ENCODE measurements around the gene FRMPD1.
A peak's percentile ranks its signal among the peaks of the same experiment; 100 is the strongest.
"Not testable (repeated sequence)": the region's sequence is repeated elsewhere in the genome, so short reads cannot be mapped to it uniquely, and the experiment has no call there.

FRMPD1 gene, protein sequence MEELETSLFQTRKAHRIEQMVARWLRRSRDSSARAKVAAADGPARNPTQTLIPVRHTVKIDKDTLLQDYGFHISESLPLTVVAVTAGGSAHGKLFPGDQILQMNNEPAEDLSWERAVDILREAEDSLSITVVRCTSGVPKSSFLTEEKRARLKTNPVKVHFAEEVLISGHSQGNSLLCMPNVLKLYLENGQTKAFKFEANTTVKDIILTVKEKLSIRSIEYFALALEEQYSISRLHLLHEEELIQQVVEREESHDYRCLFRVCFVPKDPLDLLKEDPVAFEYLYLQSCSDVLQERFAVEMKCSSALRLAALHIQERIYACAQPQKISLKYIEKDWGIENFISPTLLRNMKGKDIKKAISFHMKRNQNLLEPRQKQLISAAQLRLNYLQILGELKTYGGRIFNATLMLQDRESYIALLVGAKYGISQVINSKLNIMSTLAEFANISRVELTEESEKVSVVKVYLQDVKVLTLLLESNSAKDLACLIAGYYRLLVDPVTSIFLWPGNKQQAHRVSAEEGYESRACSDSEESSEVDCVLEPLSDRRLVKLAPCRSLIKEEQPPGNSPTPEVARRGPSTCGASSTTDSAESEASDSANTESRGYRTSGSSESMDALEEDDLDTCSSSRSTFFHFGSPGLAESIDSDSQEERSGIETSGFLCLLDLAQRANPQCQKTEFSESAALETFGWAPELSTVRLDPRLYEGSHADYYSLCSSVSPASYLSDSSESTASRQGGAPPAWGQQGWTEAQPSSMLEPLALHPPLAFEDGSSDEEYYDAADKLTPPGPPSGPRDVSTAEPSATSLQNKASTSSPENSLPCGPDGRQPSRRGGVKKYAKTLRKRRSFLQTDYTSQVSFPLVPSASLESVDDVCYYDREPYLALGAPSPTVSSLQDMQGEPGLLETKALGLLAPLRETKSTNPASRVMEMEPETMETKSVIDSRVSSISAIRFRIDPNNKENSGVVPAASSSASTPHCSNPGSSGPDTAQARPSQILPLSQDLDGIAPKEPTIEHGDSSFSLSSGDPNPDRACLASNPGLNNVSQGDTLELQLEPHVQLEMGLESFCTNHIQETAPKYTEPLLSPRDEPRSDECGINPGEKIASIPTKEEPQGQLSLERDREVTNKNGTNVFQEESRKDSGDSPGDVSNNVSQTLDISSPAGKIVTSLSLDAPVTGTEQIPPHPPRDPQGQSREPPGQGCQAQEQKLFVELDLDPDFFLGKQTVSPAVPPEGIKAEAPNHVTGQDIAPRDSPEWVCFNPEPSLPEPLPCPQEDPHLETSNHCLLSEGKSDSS (N-terminal part only)

DNA sequence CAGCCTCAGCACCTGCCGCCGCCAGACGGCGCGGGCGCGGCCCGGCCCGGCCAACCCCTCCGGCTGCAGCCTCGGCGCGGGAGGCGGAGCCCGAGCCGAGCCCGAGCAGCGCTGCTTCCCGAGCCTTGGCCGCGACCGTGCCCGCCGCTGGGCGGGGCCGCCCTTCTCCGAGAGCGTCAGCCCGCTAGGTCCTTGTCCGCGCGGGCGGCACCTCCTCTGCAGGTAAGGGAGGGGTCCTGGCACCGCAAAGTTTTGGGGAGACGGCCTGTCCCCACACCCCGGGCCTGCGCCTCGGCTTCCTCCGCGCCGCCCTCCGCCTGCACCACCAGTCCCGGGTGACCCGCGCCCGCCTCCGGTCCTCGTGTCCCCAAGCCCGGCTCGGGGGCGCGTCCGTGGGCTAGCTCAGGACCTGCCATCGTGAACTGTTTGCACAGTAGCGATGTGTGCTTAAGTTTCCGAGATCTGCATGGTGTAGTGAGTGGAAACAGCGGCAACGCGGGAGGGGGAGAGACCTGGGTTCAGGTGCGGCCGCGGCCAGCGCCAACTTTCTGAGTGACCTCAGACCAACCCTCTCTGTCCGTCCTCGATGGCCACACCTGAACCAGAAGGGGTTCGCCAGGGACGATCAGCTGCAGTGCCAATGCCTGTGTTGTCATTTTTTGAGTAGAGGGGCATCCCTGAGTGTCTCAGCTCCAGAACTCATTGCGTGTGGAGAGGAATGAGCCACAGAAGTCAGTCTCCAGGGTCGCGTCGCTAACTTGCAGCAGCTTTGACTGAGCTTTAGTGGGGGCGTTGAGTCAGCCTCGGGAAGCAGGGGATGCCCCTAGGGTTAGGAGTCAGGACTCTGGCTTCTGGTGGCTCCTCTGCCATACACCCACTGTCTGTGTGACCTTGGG is at the start of gene FRMPD1:
Gene FRMPD1 (plus strand): TSS at position 82 of the 896 bp plus-strand sequence. CDS start 41,688 bp downstream, outside the sequence.
- DNase-seq (ENCODE audit: low read depth, low spot score) = no peak

DNA sequence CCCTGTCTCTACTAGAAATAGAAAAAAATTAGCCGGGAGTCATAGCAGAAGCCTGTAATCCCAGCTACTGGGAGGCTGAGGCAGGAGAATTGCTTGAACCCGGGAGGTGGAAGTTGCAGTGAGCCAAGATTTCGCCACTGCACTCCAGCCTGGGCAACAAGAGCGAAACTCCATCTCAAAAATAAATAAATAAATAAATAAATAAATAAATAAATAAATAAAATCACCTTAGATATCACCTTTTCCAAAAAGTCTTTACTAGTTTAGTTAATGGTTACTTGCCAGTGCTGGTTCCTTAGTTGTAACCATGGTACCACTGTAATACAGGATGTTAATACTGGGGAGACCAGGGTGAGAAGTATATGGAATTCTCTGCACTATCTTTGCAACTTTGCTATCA is 48.7 kb upstream of the FRMPD1 start:
- not testable (repeated sequence) for H3K27ac ChIP-seq (ENCODE audit: low read length); H3K36me3 ChIP-seq (ENCODE audit: control insufficient read depth, insufficient read depth, low read length); H3K4me3 ChIP-seq (ENCODE audit: low read length); H3K27me3 ChIP-seq (ENCODE audit: control insufficient read depth, insufficient read depth, low read length); DNase-seq (ENCODE audit: low read depth, low spot score); H3K9me3 ChIP-seq (ENCODE audit: control insufficient read depth, insufficient read depth, low read length); H3K4me1 ChIP-seq (ENCODE audit: control insufficient read depth, insufficient read depth, low read length)
- WGBS (ENCODE audit: insufficient coverage, insufficient read length) = no CpG with 5 or more reads among the region's 4 CpGs

More for the DNA sequence above, at the start of gene FRMPD1:
- Histone ChIP-seq H3K4me3 (ENCODE audit: low read length) (peak within 1 kb of the TSS; percentile 65; the same call in 1 of the 2 replicates), H3K9me3 (ENCODE audit: control insufficient read depth, insufficient read depth, low read length) (no peaks in the 10 kb centered on the region), H3K27me3 (ENCODE audit: control insufficient read depth, insufficient read depth, low read length) (peaks cover 27% of the 10 kb centered on the region), H3K36me3 (ENCODE audit: control insufficient read depth, insufficient read depth, low read length) (no peaks in the 10 kb centered on the region), H3K27ac (ENCODE audit: low read length) (no peak within 1 kb of the TSS), H3K4me1 (ENCODE audit: control insufficient read depth, insufficient read depth, low read length) (peaks cover 3% of the 10 kb centered on the region; the same call in 1 of the 2 replicates)
- WGBS (ENCODE audit: insufficient coverage, insufficient read length) = no CpG with 5 or more reads among the region's 73 CpGs

DNA sequence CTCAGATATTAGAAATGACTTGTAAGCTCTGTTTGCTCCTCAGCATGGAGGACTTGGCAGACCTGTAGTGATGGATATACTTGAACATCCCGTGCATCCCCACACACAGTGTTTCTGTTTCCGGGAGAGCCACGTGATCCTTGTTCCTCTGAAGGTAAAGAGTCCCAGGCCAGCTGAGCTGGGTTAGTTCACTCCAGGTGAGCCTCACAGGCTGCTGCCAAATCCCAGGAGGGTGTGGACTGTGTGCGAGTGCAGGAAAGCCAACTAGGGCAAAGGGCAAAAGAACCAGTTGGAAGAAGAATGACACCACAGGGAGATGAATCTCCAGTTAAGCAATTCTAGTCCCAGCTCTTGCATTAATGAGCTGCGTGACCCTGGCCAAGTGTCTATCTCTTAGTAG is 47.9 kb upstream of the FRMPD1 start:
- H3K4me3 ChIP-seq (ENCODE audit: low read length) = no peak overlapping the region
- H3K9me3 ChIP-seq (ENCODE audit: control insufficient read depth, insufficient read depth, low read length) = no peaks in the 10 kb centered on the region
- DNase-seq (ENCODE audit: low read depth, low spot score) = no peak
- H3K4me1 ChIP-seq (ENCODE audit: control insufficient read depth, insufficient read depth, low read length) = no peaks in the 10 kb centered on the region
- 0 out of 2 replicates have a peak, but pooled peaks cover 1% of the 10 kb centered on the region for H3K27me3 ChIP-seq (ENCODE audit: control insufficient read depth, insufficient read depth, low read length)
- H3K27ac ChIP-seq (ENCODE audit: low read length) = no peak overlapping the region
- H3K36me3 ChIP-seq (ENCODE audit: control insufficient read depth, insufficient read depth, low read length) = no peaks in the 10 kb centered on the region
- no CpG with 5 or more reads among the region's 5 CpGs for WGBS (ENCODE audit: insufficient coverage, insufficient read length)

DNA sequence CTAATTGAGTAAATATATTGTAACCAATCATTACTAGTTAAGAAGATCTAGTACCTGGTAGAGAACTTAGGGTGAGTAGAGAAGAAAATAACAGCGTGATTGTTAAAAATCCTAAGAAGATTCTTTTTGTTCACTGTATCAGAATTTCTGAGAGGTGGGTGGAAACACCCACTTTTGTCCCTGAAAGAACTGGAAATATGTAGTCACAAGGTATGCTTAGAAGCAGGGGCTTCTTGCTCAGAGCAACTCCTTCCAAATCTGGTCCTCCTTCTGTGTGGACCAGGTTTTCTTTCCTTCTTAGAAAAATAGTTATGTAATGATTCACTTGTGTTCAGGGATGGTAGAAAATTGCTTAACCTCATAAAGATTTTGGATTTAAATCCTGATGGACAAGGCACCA is 46.5 kb upstream of the FRMPD1 start:
- H3K27ac ChIP-seq (ENCODE audit: low read length) = no peak overlapping the region
- no peaks in the 10 kb centered on the region for H3K4me1 ChIP-seq (ENCODE audit: control insufficient read depth, insufficient read depth, low read length)
- DNase-seq (ENCODE audit: low read depth, low spot score) = no peak
- H3K4me3 ChIP-seq (ENCODE audit: low read length) = no peak overlapping the region
- H3K36me3 ChIP-seq (ENCODE audit: control insufficient read depth, insufficient read depth, low read length) = no peaks in the 10 kb centered on the region
- WGBS (ENCODE audit: insufficient coverage, insufficient read length) = no CpG with 5 or more reads among the region's 1 CpG
- no peaks in the 10 kb centered on the region for H3K9me3 ChIP-seq (ENCODE audit: control insufficient read depth, insufficient read depth, low read length)
- 0 out of 2 replicates have a peak, but pooled peaks cover 1% of the 10 kb centered on the region for H3K27me3 ChIP-seq (ENCODE audit: control insufficient read depth, insufficient read depth, low read length)

DNA sequence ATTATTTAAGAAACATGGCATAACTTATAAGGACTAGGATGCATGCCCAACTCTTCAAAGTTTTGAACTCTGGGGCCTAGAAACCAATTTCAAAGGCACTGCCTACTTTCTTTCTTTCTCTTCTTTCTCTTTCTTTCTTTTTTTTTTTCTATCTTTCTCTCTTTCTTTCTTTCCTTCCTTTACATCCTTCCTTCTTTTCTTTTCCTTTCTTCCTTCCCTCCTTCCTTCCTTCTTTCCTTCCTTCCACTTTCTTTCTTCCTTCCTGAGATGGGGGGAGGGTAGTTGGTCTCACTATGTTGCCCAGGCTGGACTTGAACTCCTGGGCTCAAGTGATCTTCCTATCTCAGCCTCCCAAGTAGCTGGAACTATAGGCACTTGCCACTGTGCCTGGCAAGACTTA is 42.5 kb upstream of the FRMPD1 start:
- Histone ChIP-seq H3K36me3 (ENCODE audit: control insufficient read depth, insufficient read depth, low read length) (no peaks in the 10 kb centered on the region), H3K27ac (ENCODE audit: low read length) (no peak overlapping the region), H3K4me1 (ENCODE audit: control insufficient read depth, insufficient read depth, low read length) (no peaks in the 10 kb centered on the region), H3K27me3 (ENCODE audit: control insufficient read depth, insufficient read depth, low read length) (0 out of 2 replicates have a peak, but pooled peaks cover 1% of the 10 kb centered on the region), H3K4me3 (ENCODE audit: low read length) (no peak overlapping the region), H3K9me3 (ENCODE audit: control insufficient read depth, insufficient read depth, low read length) (no peaks in the 10 kb centered on the region)
- DNase-seq (ENCODE audit: low read depth, low spot score) = no peak

DNA sequence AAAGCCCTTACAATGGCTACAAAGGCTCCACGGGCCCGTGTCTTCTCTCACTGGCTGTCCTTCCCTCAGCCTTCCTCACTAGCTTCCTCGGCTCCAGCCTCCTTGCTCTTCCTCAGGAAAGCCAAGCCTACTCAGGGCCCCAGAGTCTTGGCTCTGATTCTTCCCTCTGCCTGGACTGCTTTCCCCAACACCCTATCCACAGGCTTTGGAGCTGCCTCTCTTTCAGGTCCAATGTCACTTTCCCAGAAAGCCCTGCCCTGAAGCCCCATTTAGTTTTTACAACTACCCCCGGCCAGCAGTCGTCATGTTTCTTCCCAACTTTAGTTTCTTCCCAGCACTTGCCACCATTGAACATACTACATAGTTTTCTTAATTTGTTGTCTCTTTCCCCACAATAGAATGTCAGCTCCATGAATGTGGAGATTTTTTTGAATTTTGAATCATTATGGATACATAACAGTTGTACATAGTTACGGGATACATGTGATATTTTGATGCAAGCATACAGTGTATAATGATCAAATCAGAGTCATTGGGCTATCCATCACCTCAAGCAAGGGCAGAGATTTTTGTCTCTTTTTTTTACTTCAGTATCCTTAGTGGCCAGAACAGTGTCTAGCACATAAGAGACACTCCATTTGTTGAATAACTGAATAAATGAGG is 40.9 kb upstream of the FRMPD1 start:
- Histone ChIP-seq H3K27me3 (ENCODE audit: control insufficient read depth, insufficient read depth, low read length) (0 out of 2 replicates have a peak, but pooled peaks cover 1% of the 10 kb centered on the region), H3K4me1 (ENCODE audit: control insufficient read depth, insufficient read depth, low read length) (no peaks in the 10 kb centered on the region), H3K9me3 (ENCODE audit: control insufficient read depth, insufficient read depth, low read length) (no peaks in the 10 kb centered on the region), H3K4me3 (ENCODE audit: low read length) (no peak overlapping the region), H3K27ac (ENCODE audit: low read length) (no peak overlapping the region), H3K36me3 (ENCODE audit: control insufficient read depth, insufficient read depth, low read length) (no peaks in the 10 kb centered on the region)
- no CpG with 5 or more reads among the region's 6 CpGs for WGBS (ENCODE audit: insufficient coverage, insufficient read length)
- DNase-seq (ENCODE audit: low read depth, low spot score) = no peak

DNA sequence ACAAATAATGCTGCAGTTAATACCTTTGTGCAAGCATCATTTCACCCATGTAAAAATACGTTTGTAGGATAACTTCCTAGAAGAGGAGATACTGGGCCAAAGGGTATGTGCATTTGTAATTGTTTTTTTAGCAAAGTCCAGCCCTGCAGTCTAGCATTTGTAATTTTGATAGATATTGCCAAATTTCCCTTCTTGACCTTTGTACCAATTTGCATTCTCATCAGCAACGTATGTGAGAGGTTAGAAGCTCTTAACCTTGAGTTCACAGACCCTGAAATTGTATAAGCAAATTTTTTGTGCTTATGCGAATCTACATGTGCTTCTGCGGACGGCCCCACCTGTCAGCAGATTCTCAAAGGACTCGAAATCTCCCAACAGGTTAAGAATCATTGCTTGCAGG is 39.7 kb upstream of the FRMPD1 start:
- H3K4me1 ChIP-seq (ENCODE audit: control insufficient read depth, insufficient read depth, low read length) = no peaks in the 10 kb centered on the region
- no peaks in the 10 kb centered on the region for H3K9me3 ChIP-seq (ENCODE audit: control insufficient read depth, insufficient read depth, low read length)
- no peak for DNase-seq (ENCODE audit: low read depth, low spot score)
- H3K4me3 ChIP-seq (ENCODE audit: low read length) = no peak overlapping the region
- no peaks in the 10 kb centered on the region for H3K27me3 ChIP-seq (ENCODE audit: control insufficient read depth, insufficient read depth, low read length)
- H3K36me3 ChIP-seq (ENCODE audit: control insufficient read depth, insufficient read depth, low read length) = no peaks in the 10 kb centered on the region
- no peak overlapping the region for H3K27ac ChIP-seq (ENCODE audit: low read length)
- no CpG with 5 or more reads among the region's 6 CpGs for WGBS (ENCODE audit: insufficient coverage, insufficient read length)

DNA sequence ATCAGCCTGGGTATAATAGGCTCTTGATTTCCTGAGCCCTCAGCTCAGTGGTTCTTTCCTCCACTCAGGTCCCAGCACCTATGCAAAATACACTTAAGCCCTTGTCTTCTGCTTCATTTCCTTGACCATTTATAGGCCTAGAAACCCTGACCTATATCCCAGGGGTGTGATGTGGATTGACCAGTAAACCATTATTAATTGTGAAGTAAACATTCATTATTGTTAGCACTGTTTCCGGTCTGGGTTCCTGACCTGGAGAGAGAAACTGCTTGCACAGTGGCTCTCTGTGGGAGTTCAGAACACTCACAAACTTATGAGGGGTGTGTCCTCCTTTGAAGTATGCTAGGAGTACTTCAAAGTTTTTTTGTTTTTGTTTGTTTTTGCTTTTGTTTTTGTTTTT is 38.8 kb upstream of the FRMPD1 start:
- DNase-seq (ENCODE audit: low read depth, low spot score) = no peak
- H3K4me3 ChIP-seq (ENCODE audit: low read length) = no peak overlapping the region
- H3K36me3 ChIP-seq (ENCODE audit: control insufficient read depth, insufficient read depth, low read length) = no peaks in the 10 kb centered on the region
- H3K27me3 ChIP-seq (ENCODE audit: control insufficient read depth, insufficient read depth, low read length) = no peaks in the 10 kb centered on the region
- H3K4me1 ChIP-seq (ENCODE audit: control insufficient read depth, insufficient read depth, low read length) = no peaks in the 10 kb centered on the region
- no peaks in the 10 kb centered on the region for H3K9me3 ChIP-seq (ENCODE audit: control insufficient read depth, insufficient read depth, low read length)
- H3K27ac ChIP-seq (ENCODE audit: low read length) = no peak overlapping the region
- no CpG with 5 or more reads among the region's 1 CpG for WGBS (ENCODE audit: insufficient coverage, insufficient read length)

DNA sequence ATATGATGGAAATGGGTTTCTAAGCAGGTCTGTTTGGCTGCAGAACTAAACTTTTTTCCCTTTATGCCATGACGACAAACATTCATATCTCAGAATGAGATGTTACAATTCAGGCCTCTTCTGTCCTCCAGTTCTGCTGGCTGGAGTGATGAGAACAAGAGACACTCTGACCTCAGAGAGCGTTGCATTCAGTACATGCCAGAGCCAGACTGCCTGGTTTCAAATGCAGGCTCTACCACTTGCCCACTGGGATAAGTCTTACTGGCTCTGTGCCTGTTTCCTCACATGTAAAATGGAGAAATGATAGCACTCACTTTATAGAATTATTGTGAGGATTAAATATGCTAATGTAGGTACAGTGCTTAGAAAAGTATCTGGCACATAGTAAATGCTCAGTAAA is 33.6 kb upstream of the FRMPD1 start:
- Histone ChIP-seq H3K4me3 (ENCODE audit: low read length) (no peak overlapping the region), H3K9me3 (ENCODE audit: control insufficient read depth, insufficient read depth, low read length) (no peaks in the 10 kb centered on the region), H3K36me3 (ENCODE audit: control insufficient read depth, insufficient read depth, low read length) (no peaks in the 10 kb centered on the region), H3K27me3 (ENCODE audit: control insufficient read depth, insufficient read depth, low read length) (no peaks in the 10 kb centered on the region), H3K4me1 (ENCODE audit: control insufficient read depth, insufficient read depth, low read length) (no peaks in the 10 kb centered on the region), H3K27ac (ENCODE audit: low read length) (no peak overlapping the region)
- DNase-seq (ENCODE audit: low read depth, low spot score) = no peak
- no CpG with 5 or more reads among the region's 2 CpGs for WGBS (ENCODE audit: insufficient coverage, insufficient read length)
